Upper lobe of right lung (tissue), 1 donor: ENCODE results near the gene CALHM2. TPM values are rescaled to one million over a fixed set of nuclear protein-coding genes. Genes with fewer than 3 reads are reported as not detected.

ENCODE experiments used
- ATAC-seq: fragments of 200-7000 bp; cut with Tn5 transposase; one replicate; pipeline ENCODE4 v1.9.1; 2020; ENCODE audit warnings: mild to moderate bottlenecking, moderate library complexity
- DNase-seq: peaks from one replicate; pipeline ENCODE4 v3.0.0-alpha.2; 2020
- H3K27ac ChIP-seq: fragments of 200-600 bp; one replicate; pipeline ENCODE4 v1.8.0; 2022
- H3K27me3 ChIP-seq: fragments of 200-600 bp; one replicate; pipeline ENCODE4 v1.8.0; 2022; ENCODE audit warnings: mild to moderate bottlenecking
- H3K36me3 ChIP-seq: fragments of 200-600 bp; one replicate; pipeline ENCODE4 v1.8.0; 2022
- H3K4me1 ChIP-seq: fragments of 200-600 bp; one replicate; pipeline ENCODE4 v1.8.0; 2022
- H3K4me3 ChIP-seq: fragments of 200-600 bp; one replicate; pipeline ENCODE4 v1.8.0; 2022; ENCODE audit warnings: mild to moderate bottlenecking
- H3K9me3 ChIP-seq: fragments of 200-600 bp; one replicate; pipeline ENCODE4 v1.8.0; 2022
- intact Hi-C: fragments of 100-400 bp; cut with DNase I; formaldehyde crosslinking; loops from one replicate; pipeline ENCODE4 v1.11.0; 2022
- total RNA-seq: library from RNA; stranded (reverse); fragmentation: NEBNext Ultra II Directional; extraction: Animal tissue kit (Norgen Biotek cat#: 25700); gene quantifications from one replicate; pipeline ENCODE4 v1.2.1, GENCODE V29; 2021
- TF ChIP-seq, protein P1 (sequence below): fragments of 200-600 bp; IDR thresholded peaks from one replicate; pipeline ENCODE4 v1.8.0; 2022; ENCODE audit warnings: antibody characterized with exemption
- donor health status: DM: no; HTN: yes; CAD: no; lungs with severe emphysema.

Gene CALHM2
- total RNA-seq, 1 donor from 2014 or later: 29.4 TPM

- no peaks in the 10 kb centered on the region for H3K4me1 ChIP-seq
- no peak overlapping the region for H3K4me3 ChIP-seq
- ATAC-seq: peak; percentile 63
Observed at GRCh38 chr10:103465411-103466179, 13.4 kb upstream of the CALHM2 start.

GRCh38 chr10:103463499-103463898 lies 11.3 kb upstream of the CALHM2 start:
- DNase-seq (no peak), ATAC-seq (peak; percentile 15)
- no peaks in the 10 kb centered on the region for H3K27me3 ChIP-seq
- H3K36me3 ChIP-seq: no peaks in the 10 kb centered on the region
- intact Hi-C loops: no loop called here
- no peak overlapping the region for H3K27ac ChIP-seq
- H3K9me3 ChIP-seq: no peaks in the 10 kb centered on the region
- TF ChIP-seq, protein P1, sequence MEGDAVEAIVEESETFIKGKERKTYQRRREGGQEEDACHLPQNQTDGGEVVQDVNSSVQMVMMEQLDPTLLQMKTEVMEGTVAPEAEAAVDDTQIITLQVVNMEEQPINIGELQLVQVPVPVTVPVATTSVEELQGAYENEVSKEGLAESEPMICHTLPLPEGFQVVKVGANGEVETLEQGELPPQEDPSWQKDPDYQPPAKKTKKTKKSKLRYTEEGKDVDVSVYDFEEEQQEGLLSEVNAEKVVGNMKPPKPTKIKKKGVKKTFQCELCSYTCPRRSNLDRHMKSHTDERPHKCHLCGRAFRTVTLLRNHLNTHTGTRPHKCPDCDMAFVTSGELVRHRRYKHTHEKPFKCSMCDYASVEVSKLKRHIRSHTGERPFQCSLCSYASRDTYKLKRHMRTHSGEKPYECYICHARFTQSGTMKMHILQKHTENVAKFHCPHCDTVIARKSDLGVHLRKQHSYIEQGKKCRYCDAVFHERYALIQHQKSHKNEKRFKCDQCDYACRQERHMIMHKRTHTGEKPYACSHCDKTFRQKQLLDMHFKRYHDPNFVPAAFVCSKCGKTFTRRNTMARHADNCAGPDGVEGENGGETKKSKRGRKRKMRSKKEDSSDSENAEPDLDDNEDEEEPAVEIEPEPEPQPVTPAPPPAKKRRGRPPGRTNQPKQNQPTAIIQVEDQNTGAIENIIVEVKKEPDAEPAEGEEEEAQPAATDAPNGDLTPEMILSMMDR: no peak
- no peaks in the 10 kb centered on the region for H3K4me1 ChIP-seq
- H3K4me3 ChIP-seq: no peak overlapping the region

More at GRCh38 chr10:103465411-103466179, 13.4 kb upstream of the CALHM2 start:
- Histone ChIP-seq H3K27me3 (no peaks in the 10 kb centered on the region), H3K27ac (no peak overlapping the region), H3K9me3 (no peaks in the 10 kb centered on the region), H3K36me3 (no peaks in the 10 kb centered on the region)
- TF ChIP-seq, protein P1: no peak
- no peak for DNase-seq
- intact Hi-C loops: no loop called here

DNA sequence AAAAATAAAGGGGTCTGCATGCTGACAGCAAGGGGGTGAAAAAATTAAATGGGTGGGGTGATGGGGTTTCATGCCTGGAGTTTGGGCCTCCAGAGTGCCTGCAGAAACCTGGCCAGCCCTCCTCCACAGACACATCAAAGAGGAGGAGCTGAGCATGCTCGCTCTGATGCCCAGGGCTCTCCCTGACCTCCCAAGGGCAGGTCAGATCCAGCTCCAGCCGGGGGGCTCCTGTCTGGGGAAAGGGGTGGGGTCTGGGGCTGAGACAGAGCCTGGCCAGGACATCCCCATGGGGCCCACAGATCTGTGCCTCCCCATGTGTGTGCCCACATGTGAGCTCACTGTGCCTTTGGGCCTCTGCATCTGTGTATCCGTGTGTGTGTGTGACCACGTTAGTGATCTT lies 7.4 kb upstream of the CALHM2 start:
- DNase-seq: no peak
- H3K36me3 ChIP-seq: no peaks in the 10 kb centered on the region
- no peak for ATAC-seq
- intact Hi-C loops: no loop called here
- H3K27me3 ChIP-seq: no peaks in the 10 kb centered on the region
- H3K4me3 ChIP-seq: no peak overlapping the region
- H3K9me3 ChIP-seq: no peaks in the 10 kb centered on the region
- no peak overlapping the region for H3K27ac ChIP-seq
- TF ChIP-seq, protein P1: no peak
- H3K4me1 ChIP-seq: no peaks in the 10 kb centered on the region

DNA sequence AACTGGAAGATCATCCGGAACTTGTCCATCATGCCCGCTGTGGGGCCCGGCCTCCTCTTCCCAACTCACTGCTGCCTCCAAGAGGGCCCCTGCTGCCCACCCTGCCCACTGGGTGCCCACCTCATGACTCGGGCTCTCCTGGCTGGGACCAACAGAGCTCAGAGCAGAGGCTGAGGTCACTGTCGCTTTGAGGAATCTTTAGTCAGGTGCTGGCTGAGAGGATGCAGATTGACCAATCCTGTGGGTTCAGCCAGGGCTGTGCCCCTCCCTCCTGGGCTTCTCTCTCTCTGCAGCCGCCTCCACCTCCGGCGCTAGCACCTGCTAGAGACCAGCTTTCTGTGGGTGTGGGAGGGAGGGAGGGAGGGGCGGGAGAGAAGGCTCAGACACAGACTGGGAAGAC lies 6.5 kb upstream of the CALHM2 start, which contains the start of gene CALHM1:
TSS of gene CALHM1 (minus strand) at position 181 of the 400 bp plus-strand sequence. CDS start at position 32, 149 bp downstream.
- TF ChIP-seq, protein P1: no peak
- no peaks in the 10 kb centered on the region for H3K36me3 ChIP-seq
- DNase-seq: no peak
- no peak within 1 kb of the TSS for H3K27ac ChIP-seq
- no peaks in the 10 kb centered on the region for H3K4me1 ChIP-seq
- no peak within 1 kb of the TSS for H3K4me3 ChIP-seq
- no peaks in the 10 kb centered on the region for H3K27me3 ChIP-seq
- intact Hi-C loops: no loop called here
- no peaks in the 10 kb centered on the region for H3K9me3 ChIP-seq
- ATAC-seq: peak; percentile 57

GRCh38 chr10:103457896-103458583 lies 5.9 kb upstream of the CALHM2 start:
- no peaks in the 10 kb centered on the region for H3K9me3 ChIP-seq
- DNase-seq (no peak), ATAC-seq (no peak)
- no peaks in the 10 kb centered on the region for H3K27me3 ChIP-seq
- H3K4me1 ChIP-seq: no peaks in the 10 kb centered on the region
- intact Hi-C loops: no loop called here
- H3K4me3 ChIP-seq: no peak overlapping the region
- no peaks in the 10 kb centered on the region for H3K36me3 ChIP-seq
- H3K27ac ChIP-seq: no peak overlapping the region
- TF ChIP-seq, protein P1: no peak
